ENCODE measurements around the gene UNC79.
A peak's percentile ranks its signal among the peaks of the same experiment; 100 is the strongest.

UNC79 gene

GRCh38 chr14:93638790-93639189 is 208.1 kb downstream of the UNC79 start:
- peaks cover 17% of the 10 kb centered on the region for H3K27me3 Mint-ChIP-seq (ENCODE audit: low read depth, poor library complexity)
- no peak overlapping the region for H3K4me3 Mint-ChIP-seq
- peaks cover 4% of the 10 kb centered on the region for H3K36me3 Mint-ChIP-seq (ENCODE audit: low read depth)
- H3K4me1 Mint-ChIP-seq = no peaks in the 10 kb centered on the region
- TF ChIP-seq, protein P1, sequence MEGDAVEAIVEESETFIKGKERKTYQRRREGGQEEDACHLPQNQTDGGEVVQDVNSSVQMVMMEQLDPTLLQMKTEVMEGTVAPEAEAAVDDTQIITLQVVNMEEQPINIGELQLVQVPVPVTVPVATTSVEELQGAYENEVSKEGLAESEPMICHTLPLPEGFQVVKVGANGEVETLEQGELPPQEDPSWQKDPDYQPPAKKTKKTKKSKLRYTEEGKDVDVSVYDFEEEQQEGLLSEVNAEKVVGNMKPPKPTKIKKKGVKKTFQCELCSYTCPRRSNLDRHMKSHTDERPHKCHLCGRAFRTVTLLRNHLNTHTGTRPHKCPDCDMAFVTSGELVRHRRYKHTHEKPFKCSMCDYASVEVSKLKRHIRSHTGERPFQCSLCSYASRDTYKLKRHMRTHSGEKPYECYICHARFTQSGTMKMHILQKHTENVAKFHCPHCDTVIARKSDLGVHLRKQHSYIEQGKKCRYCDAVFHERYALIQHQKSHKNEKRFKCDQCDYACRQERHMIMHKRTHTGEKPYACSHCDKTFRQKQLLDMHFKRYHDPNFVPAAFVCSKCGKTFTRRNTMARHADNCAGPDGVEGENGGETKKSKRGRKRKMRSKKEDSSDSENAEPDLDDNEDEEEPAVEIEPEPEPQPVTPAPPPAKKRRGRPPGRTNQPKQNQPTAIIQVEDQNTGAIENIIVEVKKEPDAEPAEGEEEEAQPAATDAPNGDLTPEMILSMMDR (IDR thresholded peaks at IDR 0.05) = no peak
- no peak overlapping the region for H3K27ac Mint-ChIP-seq
- DNase-seq = no peak
- peaks cover 12% of the 10 kb centered on the region for H3K9me3 Mint-ChIP-seq

DNA sequence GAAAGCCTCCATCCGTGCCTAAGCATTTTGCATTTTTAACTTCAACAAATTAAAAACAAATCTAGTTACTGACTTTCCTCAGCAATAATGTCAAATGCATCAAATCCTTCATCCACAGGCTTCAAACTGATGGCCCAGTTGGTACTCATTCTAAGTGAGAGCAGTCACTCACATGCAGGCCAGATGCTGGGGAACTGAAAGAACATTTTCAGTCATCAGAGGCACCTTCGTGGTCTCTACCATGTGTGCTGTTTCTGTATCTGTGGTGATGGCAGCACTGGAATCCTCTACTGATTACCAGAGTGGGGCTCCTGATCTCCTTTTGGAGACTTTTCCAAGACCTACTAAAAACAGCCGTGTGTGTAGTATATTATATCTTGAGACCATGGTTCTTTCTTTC is 212.4 kb downstream of the UNC79 start:
- H3K27me3 Mint-ChIP-seq (ENCODE audit: low read depth, poor library complexity) = peaks cover 7% of the 10 kb centered on the region
- H3K27ac Mint-ChIP-seq = no peak overlapping the region
- peaks cover 4% of the 10 kb centered on the region for H3K36me3 Mint-ChIP-seq (ENCODE audit: low read depth)
- H3K4me3 Mint-ChIP-seq = no peak overlapping the region
- peaks cover 12% of the 10 kb centered on the region for H3K9me3 Mint-ChIP-seq
- H3K4me1 Mint-ChIP-seq = no peaks in the 10 kb centered on the region
- no peak for DNase-seq
- TF ChIP-seq, protein P1 (IDR thresholded peaks at IDR 0.05) = no peak

- peaks cover 4% of the 10 kb centered on the region for H3K36me3 Mint-ChIP-seq (ENCODE audit: low read depth)
These were observed 212.9 kb downstream of the UNC79 start for GRCh38 chr14:93643676-93644075.

GRCh38 chr14:93645200-93645599 is 214.5 kb downstream of the UNC79 start:
- H3K4me3 Mint-ChIP-seq = no peak overlapping the region
- TF ChIP-seq, protein P1 (IDR thresholded peaks at IDR 0.05) = no peak
- peaks cover 4% of the 10 kb centered on the region for H3K36me3 Mint-ChIP-seq (ENCODE audit: low read depth)
- H3K9me3 Mint-ChIP-seq = peaks cover 12% of the 10 kb centered on the region
- peaks cover 3% of the 10 kb centered on the region for H3K27me3 Mint-ChIP-seq (ENCODE audit: low read depth, poor library complexity)
- DNase-seq = no peak
- no peak overlapping the region for H3K27ac Mint-ChIP-seq
- no peaks in the 10 kb centered on the region for H3K4me1 Mint-ChIP-seq

More at GRCh38 chr14:93643676-93644075, 212.9 kb downstream of the UNC79 start:
- no peaks in the 10 kb centered on the region for H3K4me1 Mint-ChIP-seq
- H3K27ac Mint-ChIP-seq = no peak overlapping the region
- H3K9me3 Mint-ChIP-seq = peaks cover 12% of the 10 kb centered on the region
- no peak for DNase-seq
- no peak overlapping the region for H3K4me3 Mint-ChIP-seq
- TF ChIP-seq, protein P1 (IDR thresholded peaks at IDR 0.05) = no peak
- peaks cover 7% of the 10 kb centered on the region for H3K27me3 Mint-ChIP-seq (ENCODE audit: low read depth, poor library complexity)

GRCh38 chr14:93648440-93649168 is 217.9 kb downstream of the UNC79 start:
- peak; percentile 12 for DNase-seq
- H3K36me3 Mint-ChIP-seq (ENCODE audit: low read depth) = no peaks in the 10 kb centered on the region
- H3K27ac Mint-ChIP-seq = no peak overlapping the region
- peaks cover 7% of the 10 kb centered on the region for H3K9me3 Mint-ChIP-seq
- H3K4me3 Mint-ChIP-seq = no peak overlapping the region
- H3K27me3 Mint-ChIP-seq (ENCODE audit: low read depth, poor library complexity) = peaks cover 3% of the 10 kb centered on the region
- TF ChIP-seq, protein P1 (IDR thresholded peaks at IDR 0.05) = peak; percentile 39
- peaks cover 2% of the 10 kb centered on the region for H3K4me1 Mint-ChIP-seq

DNA sequence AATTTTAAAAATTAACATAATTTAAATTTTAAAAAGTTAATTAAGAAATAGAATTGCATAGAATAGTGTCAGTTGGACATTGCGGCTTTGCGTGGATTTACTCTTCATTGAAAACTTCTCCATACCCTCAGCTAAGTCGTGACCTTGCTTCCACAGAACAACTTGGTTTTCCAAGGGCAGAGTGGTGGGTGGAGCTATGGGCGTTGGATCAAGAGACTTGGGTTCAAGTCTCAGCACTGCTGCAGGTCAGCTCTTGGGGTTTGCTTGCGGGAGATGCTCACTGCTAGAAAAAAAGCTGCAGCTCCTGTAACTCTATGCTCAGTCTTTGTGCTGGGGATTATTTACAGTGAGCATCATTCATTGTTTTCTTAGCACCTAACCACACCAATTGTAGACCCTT is 223.9 kb downstream of the UNC79 start:
- TF ChIP-seq, protein P1 (IDR thresholded peaks at IDR 0.05) = no peak
- Mint-ChIP-seq H3K9me3 (peaks cover 7% of the 10 kb centered on the region), H3K27me3 (ENCODE audit: low read depth, poor library complexity) (peaks cover 5% of the 10 kb centered on the region), H3K4me1 (peaks cover 9% of the 10 kb centered on the region), H3K27ac (no peak overlapping the region), H3K4me3 (no peak overlapping the region), H3K36me3 (ENCODE audit: low read depth) (no peaks in the 10 kb centered on the region)
- DNase-seq = no peak
